Measurements from ENCODE around the gene TXNRD1.
"Not testable (repeated sequence)": the region's sequence is repeated elsewhere in the genome, so short reads cannot be mapped to it uniquely, and the experiment has no call there.

The TXNRD1 gene

DNA sequence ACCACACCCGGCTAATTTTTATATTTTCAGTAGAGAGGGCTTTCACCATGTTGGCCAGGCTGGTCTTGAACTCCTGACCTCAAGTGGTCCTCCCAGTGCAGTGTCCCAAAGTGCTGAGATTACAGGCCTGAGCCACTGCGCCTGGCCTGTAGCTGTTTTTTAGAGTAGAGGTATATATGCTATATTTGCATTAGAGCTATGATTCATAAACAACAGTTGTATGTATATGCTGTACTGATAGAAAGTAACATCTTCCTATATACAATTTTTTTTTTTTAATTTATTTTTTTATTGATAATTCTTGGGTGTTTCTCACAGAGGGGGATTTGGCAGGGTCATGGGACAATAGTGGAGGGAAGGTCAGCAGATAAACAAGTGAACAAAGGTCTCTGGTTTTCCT is 107.0 kb downstream of the TXNRD1 start:
- not testable (repeated sequence) for DNase-seq

GRCh38 chr12:104323899-104324298 is 108.3 kb downstream of the TXNRD1 start:
- DNase-seq = no peak

- DNase-seq = not testable (repeated sequence)
Observed at GRCh38 chr12:104328278-104328677, 112.7 kb downstream of the TXNRD1 start.

- no peak for DNase-seq
Observed at GRCh38 chr12:104328790-104329189, 113.2 kb downstream of the TXNRD1 start.

DNA sequence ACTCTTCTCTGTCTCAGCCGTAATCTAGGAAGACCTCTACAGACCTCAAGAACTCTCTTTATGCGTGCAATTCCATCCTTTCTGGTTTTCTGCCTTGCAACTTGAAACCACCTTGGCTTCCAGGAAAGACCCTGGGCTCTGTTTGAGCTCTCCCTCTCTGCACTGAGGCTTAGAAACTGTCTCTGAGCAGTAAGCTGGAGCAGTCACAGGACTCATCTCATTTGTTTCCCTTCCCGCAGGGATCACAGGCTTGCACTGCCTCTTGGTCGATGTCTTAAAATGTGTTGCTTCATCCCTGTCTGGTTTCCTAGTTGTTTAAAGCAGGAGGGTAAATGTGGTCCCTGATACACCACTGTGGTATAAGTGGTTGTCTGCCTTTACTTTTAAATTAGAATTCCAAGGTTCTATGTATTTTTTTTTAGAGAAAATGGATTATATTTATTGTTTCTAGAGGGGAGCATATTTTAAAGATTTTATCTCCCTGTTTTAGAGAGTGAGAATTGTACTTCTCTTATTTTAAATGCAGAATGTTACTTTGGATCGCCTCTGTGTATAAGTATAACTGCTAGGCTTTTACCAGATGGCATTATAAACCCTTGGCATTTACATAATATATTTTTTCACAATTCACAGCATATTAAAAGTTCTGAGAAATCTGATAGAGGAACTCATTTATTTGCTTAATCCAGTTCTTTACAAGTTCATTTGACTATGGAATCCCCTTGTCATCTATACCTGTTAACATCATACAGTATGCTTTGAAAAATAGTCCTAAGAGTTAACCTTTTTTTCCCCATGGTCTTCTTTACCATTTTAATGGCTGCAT is 114.3 kb downstream of the TXNRD1 start:
- no peak for DNase-seq

DNA sequence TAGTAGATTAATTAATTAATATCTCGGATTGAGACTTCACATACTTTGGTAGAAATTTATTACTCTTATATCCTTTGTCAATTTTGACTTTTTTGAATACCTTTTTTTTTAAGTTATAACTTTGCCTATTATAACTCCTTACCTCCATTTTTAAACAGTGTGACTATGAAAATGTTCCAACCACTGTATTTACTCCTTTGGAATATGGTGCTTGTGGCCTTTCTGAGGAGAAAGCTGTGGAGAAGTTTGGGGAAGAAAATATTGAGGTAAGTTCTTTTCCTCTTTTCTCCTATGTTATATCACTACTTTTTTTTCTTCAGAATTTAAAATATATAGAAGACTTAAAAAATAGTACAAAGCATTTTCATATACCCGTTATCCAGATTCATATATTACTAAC is 115.8 kb downstream of the TXNRD1 start:
- no peak for DNase-seq

DNA sequence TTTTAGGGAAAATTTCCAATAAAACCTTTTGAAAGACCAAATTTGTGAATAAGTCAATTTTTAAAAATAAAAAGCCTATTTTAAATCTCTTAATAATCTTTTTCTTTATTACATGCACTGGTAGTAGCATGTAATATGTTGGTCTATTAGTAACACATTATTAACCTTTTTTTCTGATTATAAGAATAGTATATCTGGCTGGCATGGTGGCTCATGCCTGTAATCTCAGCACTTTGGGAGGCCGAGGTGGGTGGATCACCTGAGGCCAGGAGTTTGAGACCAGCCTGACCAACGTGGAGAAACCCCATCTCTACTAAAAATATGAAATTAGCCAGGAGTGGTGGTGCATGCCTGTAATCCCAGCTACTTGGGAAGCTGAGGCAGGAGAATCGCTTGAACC is 116.7 kb downstream of the TXNRD1 start:
- not testable (repeated sequence) for DNase-seq

GRCh38 chr12:104333692-104334255 is 118.2 kb downstream of the TXNRD1 start:
- no peak for DNase-seq

GRCh38 chr12:104334581-104334980 is 119.0 kb downstream of the TXNRD1 start:
- no peak for DNase-seq

- no peak for DNase-seq
Observed at GRCh38 chr12:104336115-104336514, 120.5 kb downstream of the TXNRD1 start.

DNA sequence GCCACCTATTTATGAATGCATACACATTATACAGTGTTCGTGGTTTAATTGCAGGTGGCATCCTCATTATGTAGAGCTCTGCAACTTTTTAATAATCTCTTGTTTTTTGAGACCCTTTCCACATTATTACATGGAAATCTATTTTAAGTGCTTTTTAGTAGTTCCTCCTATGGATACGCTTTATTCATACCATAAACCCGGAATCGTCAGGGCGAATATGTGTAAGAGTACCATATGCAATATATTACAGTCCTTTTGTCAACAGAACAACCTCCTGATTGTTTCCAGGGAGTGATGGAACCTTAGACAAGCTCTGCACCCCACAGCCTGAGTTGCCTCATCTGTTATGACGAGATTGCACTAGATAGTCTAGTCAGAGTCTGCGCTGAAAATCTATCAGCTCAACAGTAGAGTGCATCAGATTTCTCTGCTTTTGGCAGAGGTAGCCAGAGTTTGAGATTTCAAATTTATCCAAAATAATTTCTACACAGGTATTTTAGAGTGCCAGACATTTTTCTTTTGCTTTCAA is 121.5 kb downstream of the TXNRD1 start:
- DNase-seq = no peak

GRCh38 chr12:104339663-104340062 is 124.1 kb downstream of the TXNRD1 start:
- peak in 1 of 51 donors; percentile 25 for DNase-seq

- DNase-seq = peak in 1 of 51 donors; percentile 14
Observed at GRCh38 chr12:104340177-104340576, 124.6 kb downstream of the TXNRD1 start.

GRCh38 chr12:104340925-104341611 is 125.5 kb downstream of the TXNRD1 start:
- peak in 27 of 51 donors; percentile 2 to 55 (median 21) for DNase-seq

GRCh38 chr12:104342147-104342546 is 126.6 kb downstream of the TXNRD1 start:
- no peak for DNase-seq

DNA sequence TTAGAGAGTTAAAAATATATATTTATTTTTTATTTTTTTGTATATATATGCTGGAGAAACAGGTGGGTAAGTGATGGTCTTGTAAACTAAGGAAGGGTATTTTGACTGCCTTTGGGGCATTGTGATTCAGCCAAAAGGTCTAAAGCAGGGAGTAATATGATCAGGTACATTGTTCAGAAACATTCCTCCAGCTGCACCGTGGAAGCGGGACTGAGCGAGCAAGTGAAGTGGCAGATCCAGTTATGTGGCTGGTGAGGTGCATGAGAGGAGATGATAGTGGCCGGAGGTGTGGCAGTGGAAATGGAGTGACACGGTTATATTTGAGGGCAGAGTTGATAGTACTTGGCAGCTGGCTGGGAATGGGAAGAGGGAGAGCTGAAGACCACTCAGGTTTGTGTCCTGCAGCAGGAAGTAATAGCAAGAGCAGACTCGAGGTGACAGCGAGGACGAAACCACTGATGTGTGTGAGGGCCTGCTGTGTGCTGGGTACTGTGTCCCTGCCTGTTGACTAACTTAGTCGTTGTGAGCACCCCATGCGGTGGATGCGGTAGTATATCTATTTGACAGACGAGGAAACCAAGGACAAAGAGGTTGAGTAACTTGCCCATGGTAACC is 127.2 kb downstream of the TXNRD1 start:
- DNase-seq = no peak

DNA sequence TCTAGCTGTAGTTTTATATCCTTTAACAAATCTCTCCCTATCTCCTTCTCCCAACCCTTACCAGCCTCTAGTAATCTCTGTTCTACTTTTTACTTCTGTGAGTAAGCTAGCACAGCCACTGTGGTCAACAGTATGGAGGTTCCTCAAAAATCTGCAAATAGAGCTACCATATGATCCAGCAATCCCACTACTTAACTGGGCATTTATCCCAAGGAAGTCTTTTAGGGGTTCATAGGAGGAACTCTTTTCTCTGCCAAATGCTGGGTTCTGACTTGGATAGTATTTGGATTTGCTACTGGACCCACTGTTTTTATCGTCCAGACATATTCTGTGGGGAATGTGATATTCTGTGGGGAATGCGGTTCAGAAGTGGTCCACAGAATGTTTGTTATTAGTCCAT is 129.1 kb downstream of the TXNRD1 start:
- DNase-seq = no peak

GRCh38 chr12:104345234-104346066 is 129.9 kb downstream of the TXNRD1 start:
- DNase-seq = no peak

- no peak for DNase-seq
Observed at GRCh38 chr12:104347374-104348075, 131.9 kb downstream of the TXNRD1 start.

DNA sequence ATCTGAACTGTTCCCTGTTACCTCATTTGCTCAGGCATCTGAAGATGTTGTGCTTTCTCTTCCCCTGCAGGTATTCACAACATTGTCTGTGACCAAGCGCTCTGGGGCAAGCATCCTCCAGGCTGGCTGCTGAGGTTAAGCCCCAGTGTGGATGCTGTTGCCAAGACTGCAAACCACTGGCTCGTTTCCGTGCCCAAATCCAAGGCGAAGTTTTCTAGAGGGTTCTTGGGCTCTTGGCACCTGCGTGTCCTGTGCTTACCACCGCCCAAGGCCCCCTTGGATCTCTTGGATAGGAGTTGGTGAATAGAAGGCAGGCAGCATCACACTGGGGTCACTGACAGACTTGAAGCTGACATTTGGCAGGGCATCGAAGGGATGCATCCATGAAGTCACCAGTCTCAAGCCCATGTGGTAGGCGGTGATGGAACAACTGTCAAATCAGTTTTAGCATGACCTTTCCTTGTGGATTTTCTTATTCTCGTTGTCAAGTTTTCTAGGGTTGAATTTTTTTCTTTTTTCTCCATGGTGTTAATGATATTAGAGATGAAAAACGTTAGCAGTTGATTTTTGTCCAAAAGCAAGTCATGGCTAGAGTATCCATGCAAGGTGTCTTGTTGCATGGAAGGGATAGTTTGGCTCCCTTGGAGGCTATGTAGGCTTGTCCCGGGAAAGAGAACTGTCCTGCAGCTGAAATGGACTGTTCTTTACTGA is 132.9 kb downstream of the TXNRD1 start:
- no peak for DNase-seq

Data from hypothalamus (tissue), 51 donors.